Ovary (tissue), 9 donors: ENCODE results near the gene FGF12. TPM values are rescaled to one million over a fixed set of nuclear protein-coding genes. Genes with fewer than 3 reads are reported as not detected.

Source experiments
- DNase-seq, 5 donors: peaks; one replicate each; pipeline ENCODE4 v3.0.0-alpha.2; 2019 to 2020
- H3K27ac ChIP-seq, 2 donors: fragments of 200-600 bp; one replicate each; pipeline versions ENCODE4 v1.5.1 to v1.8.0; 2019 to 2022
- H3K27me3 ChIP-seq: fragments of 200-600 bp; one replicate; pipeline ENCODE4 v1.8.0; 2022
- H3K36me3 ChIP-seq: fragments of 200-600 bp; sonication (generic); one replicate; pipeline ENCODE4 v1.5.1; 2019
- H3K4me1 ChIP-seq: one replicate; pipeline ENCODE4 v1.8.1; 2013; ENCODE audit warnings: mild to moderate bottlenecking, moderate library complexity; ENCODE audit not compliant: insufficient read depth
- H3K4me3 ChIP-seq: fragments of 200-600 bp; sonication (generic); one replicate; pipeline ENCODE4 v1.5.1; 2017
- H3K9me3 ChIP-seq, 2 donors: fragments of 200-600 bp in 1 of 2; sonication (generic) in 1 of 2; one replicate each; pipeline versions ENCODE4 v1.5.1 to v1.8.1; 2013 to 2019; ENCODE audit warnings: mild to moderate bottlenecking in 1 of 2, moderate library complexity in 1 of 2
- EP300 ChIP-seq: sonication (generic); formaldehyde crosslinking; IDR thresholded peaks from one replicate; pipeline ENCODE4 v1.6.1; 2017; ENCODE audit warnings: antibody characterized with exemption
- POLR2A ChIP-seq: fragments of 450-650 bp; IDR thresholded peaks from one replicate; pipeline ENCODE4 v1.6.1; 2017; ENCODE audit warnings: antibody characterized with exemption, mild to moderate bottlenecking, moderate library complexity
- WGBS, 3 donors: extraction: QIAGEN DNeasy Blood & Tissue Kit in 1 of 3; methylation state at CpG; one replicate each; pipeline versions ENCODE4 v1.1.5 to v1.1.7; 2013 to 2017; 5-methylcytosine and 5-hydroxymethylcytosine counted together
- intact Hi-C, 4 donors: fragments of 100-400 bp; cut with DNase I; formaldehyde crosslinking; loops; one replicate each; pipeline versions ENCODE4 v1.11.0 to v1.15.1; 2022 to 2023
- polyA plus RNA-seq, 2 donors: library from polyadenylated mRNA; stranded (reverse); fragments of 200-250 nt in 1 of 2; fragments of 350-450 nt in 1 of 2; fragmentation: Illumina TruSeq in 1 of 2; extraction: RNeasy Lipid Tissue Mini Kit (QIAGEN cat#74804) in 1 of 2; gene quantifications; one replicate each; pipeline ENCODE4 v1.2.3, GENCODE V29; 2013 to 2014
- total RNA-seq, 7 donors: library from RNA; depleted of rRNA in 2 of 7; stranded (reverse); fragments of >200 nt in 2 of 7; fragmentation: NEBNext Ultra II Directional in 3 of 7; extraction: Animal tissue kit (Norgen Biotek cat#: 25700) in 3 of 7; gene quantifications; one replicate each; pipeline versions ENCODE4 v1.1.0 to v1.2.4, GENCODE V29; 2016 to 2023
- TF ChIP-seq, protein P1 (sequence below), 3 donors: fragments of 450-650 bp in 2 of 3; fragments of 200-600 bp in 1 of 3; IDR thresholded peaks; one replicate each; pipeline versions ENCODE4 v1.5.1 to v1.8.0; 2016 to 2022; ENCODE audit warnings: antibody characterized with exemption in 3 of 3, mild to moderate bottlenecking in 1 of 3
- donor health status: DM: no; HTN: no; CAD: no; lungs with moderate emphysema.
- donor health status: DM: no; HTN: no; CAD: no.
- donor health status: Bipolar disorder and iron deficiency.
- donor health status: DM: yes; HTN: yes; CAD: no.
- donor health status: DM: no; HTN: no; CAD: no.
- donor health status: DM: yes; HTN: yes; CAD: no.

The FGF12 gene
- total and polyA plus RNA-seq, 9 donors = 0.24 to 4.0 (median 1.7) TPM

DNA sequence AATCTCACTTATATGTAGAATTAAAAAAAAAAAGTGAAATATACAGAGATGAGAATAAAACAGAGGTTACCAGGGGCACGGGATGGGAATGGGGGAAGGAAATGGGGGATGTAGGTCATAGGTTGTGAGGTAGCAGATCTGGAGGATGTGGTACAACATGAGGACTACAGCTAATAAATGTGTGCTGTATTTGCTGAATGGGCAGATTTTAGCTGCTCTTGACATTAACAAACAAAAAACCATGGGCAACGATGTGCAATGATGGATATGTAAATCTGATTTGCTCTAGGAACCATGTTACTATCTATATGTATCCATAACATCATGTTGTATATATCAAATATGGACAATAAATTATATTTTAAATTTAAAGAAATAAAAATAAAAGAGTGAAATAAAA is 87.4 kb downstream of the FGF12 start:
- no peaks in the 10 kb centered on the region for H3K9me3 ChIP-seq
- DNase-seq = no peak
- TF ChIP-seq POLR2A (no peak), EP300 (no peak)
- TF ChIP-seq, protein P1, sequence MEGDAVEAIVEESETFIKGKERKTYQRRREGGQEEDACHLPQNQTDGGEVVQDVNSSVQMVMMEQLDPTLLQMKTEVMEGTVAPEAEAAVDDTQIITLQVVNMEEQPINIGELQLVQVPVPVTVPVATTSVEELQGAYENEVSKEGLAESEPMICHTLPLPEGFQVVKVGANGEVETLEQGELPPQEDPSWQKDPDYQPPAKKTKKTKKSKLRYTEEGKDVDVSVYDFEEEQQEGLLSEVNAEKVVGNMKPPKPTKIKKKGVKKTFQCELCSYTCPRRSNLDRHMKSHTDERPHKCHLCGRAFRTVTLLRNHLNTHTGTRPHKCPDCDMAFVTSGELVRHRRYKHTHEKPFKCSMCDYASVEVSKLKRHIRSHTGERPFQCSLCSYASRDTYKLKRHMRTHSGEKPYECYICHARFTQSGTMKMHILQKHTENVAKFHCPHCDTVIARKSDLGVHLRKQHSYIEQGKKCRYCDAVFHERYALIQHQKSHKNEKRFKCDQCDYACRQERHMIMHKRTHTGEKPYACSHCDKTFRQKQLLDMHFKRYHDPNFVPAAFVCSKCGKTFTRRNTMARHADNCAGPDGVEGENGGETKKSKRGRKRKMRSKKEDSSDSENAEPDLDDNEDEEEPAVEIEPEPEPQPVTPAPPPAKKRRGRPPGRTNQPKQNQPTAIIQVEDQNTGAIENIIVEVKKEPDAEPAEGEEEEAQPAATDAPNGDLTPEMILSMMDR (IDR thresholded peaks at IDR 0.05) = no peak
- intact Hi-C loops = loop anchor here in 1 of 4 donors (1.0 kb wide), 1 partner anchor 18 kb away; no protein-coding TSS in a partner anchor
- H3K4me1 ChIP-seq = no peaks in the 10 kb centered on the region
- no peak overlapping the region for H3K27ac ChIP-seq
- 66 to 81% (median 80%) methylated on average over 2 of the region's 2 CpGs for WGBS, 3 donors
- no peaks in the 10 kb centered on the region for H3K27me3 ChIP-seq
- H3K4me3 ChIP-seq = no peak overlapping the region
- H3K36me3 ChIP-seq = no peaks in the 10 kb centered on the region

DNA sequence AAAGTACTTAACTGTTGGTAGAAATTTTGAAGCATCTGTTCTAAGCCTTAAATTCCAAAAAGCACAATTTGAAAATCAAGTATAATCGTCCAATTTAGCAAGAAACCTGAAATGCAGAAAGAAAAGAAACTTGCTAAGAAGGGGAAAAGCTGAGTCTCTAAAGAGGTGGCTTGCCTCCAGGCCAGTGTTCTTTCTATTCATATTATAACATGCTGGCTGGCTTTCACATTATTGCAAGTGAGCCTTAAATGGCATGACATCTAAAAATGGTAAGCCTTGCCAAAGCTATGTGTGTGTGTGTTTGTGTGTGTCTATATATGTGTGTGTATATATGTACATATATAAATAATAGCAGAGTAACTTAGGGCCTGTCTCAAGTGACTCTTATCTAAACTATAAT is 89.5 kb downstream of the FGF12 start:
- no peaks in the 10 kb centered on the region for H3K9me3 ChIP-seq
- no peak for DNase-seq
- no peaks in the 10 kb centered on the region for H3K36me3 ChIP-seq
- no peaks in the 10 kb centered on the region for H3K4me1 ChIP-seq
- no peak overlapping the region for H3K4me3 ChIP-seq
- intact Hi-C loops = no loop called here
- H3K27ac ChIP-seq = no peak overlapping the region
- no peaks in the 10 kb centered on the region for H3K27me3 ChIP-seq
- 45 to 61% (median 49%) methylated on average over 1 of the region's 1 CpG for WGBS, 3 donors
- TF ChIP-seq POLR2A (no peak), EP300 (no peak)
- TF ChIP-seq, protein P1 (IDR thresholded peaks at IDR 0.05) = no peak

DNA sequence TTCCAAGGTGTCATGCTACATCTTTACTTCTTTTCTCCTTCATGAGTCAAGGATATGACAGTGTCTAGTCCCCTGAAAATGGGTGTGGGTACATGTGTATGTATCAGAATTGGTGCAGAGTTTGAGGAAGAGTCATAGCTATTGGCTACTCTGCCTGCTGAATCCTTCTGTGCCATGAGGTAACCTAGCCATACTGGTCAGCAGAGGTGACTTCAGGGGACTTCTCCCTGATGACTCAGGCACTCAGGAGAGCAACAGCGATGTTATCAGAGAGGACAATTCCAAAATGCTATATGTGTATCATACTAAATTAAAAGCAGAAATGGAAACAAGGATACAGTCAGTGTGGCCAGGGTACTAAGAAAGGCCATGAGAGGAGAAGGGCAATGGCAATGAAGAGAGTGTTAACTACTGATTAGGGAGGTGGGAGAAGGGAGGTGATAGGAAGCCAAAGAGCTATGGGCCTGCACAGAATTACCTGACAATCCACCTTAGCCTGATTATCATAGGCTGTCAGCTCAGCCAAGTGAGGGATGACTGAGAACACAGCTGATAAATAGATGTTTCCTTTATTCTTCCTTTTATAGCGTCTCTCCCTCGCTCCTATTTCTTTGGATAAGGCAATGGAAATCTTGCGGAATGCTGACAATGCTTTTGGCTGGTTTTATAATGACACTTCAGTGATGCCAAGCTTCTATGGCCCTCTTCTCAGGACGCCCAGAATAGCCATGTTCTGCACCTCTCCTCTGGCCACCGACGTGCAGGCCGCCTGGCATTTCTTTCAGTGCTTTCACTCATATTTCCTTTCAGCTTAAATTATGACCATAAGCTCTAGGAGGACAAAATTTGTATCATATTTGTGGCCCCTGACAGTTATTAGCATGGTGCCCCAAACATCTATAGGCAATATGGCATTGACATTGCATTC is 90.6 kb downstream of the FGF12 start:
- Histone ChIP-seq H3K27ac (no peak overlapping the region), H3K4me3 (no peak overlapping the region), H3K9me3 (no peaks in the 10 kb centered on the region), H3K4me1 (no peaks in the 10 kb centered on the region), H3K36me3 (no peaks in the 10 kb centered on the region), H3K27me3 (no peaks in the 10 kb centered on the region)
- DNase-seq = no peak
- TF ChIP-seq, protein P1 (IDR thresholded peaks at IDR 0.05) = no peak
- TF ChIP-seq POLR2A (no peak), EP300 (no peak)
- intact Hi-C loops = no loop called here
- WGBS, 3 donors = 85 to 86% (median 85%) methylated on average over 8 of the region's 8 CpGs

DNA sequence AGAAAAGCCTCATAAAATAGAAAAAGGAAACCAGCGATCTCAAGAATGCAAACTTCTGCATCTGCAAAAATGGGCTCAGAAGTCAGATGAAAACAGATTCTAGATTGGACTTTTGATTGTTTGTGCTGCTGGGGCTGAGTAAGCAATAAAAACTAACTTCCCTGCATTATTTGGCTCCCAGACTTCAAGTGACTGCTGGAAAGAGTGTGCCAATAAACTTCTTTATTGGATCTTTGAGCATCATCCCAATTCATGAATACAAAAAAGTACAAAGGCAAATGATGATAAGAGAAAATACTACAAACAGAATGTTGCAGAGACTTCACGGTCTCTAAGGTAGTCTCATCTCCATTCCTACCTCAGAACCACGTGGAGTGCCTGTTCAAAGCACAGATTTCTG is 97.9 kb downstream of the FGF12 start:
- H3K36me3 ChIP-seq = no peaks in the 10 kb centered on the region
- H3K9me3 ChIP-seq = no peaks in the 10 kb centered on the region
- 63 to 70% (median 68%) methylated on average over 3 of the region's 3 CpGs for WGBS, 3 donors
- no peaks in the 10 kb centered on the region for H3K27me3 ChIP-seq
- no peak overlapping the region for H3K4me3 ChIP-seq
- no peak overlapping the region for H3K27ac ChIP-seq
- no peaks in the 10 kb centered on the region for H3K4me1 ChIP-seq
- DNase-seq = no peak
- TF ChIP-seq POLR2A (no peak), EP300 (no peak)
- TF ChIP-seq, protein P1 (IDR thresholded peaks at IDR 0.05) = no peak
- intact Hi-C loops = no loop called here
